GM12801 (cell line): ENCODE measurements around the gene PAFAH1B1.

ENCODE experiments used
- CTCF ChIP-seq: IDR thresholded peaks from one replicate; pipeline ENCODE4 v1.5.1; 2011; ENCODE audit warnings: control low read depth; ENCODE audit not compliant: insufficient read length; ENCODE audit errors: extremely low read depth

PAFAH1B1 gene

GRCh38 chr17:2615882-2616281 lies 22.4 kb downstream of the PAFAH1B1 start:
- TF ChIP-seq CTCF = no peak

GRCh38 chr17:2621241-2621640 lies 27.8 kb downstream of the PAFAH1B1 start:
- TF ChIP-seq CTCF = no peak

GRCh38 chr17:2624292-2624731 lies 30.9 kb downstream of the PAFAH1B1 start:
- TF ChIP-seq CTCF = no peak

- no peak for TF ChIP-seq CTCF
These were observed 37.8 kb downstream of the PAFAH1B1 start for GRCh38 chr17:2631211-2631610.

- no peak for TF ChIP-seq CTCF
These were observed 41.0 kb downstream of the PAFAH1B1 start for GRCh38 chr17:2634361-2634960.

- TF ChIP-seq CTCF = no peak
These were observed 41.8 kb downstream of the PAFAH1B1 start for GRCh38 chr17:2635241-2635640.

- TF ChIP-seq CTCF = no peak
These were observed 42.2 kb downstream of the PAFAH1B1 start for GRCh38 chr17:2635675-2636074.
